HL-60/S4 treated with phorbol 12-myristate 13-acetate at 8.2 ng/mL for 4 days and 3 days (cell line): Measurements from ENCODE around the gene KRTAP10-10.
"Not testable (repeated sequence)": the region's sequence is repeated elsewhere in the genome, so short reads cannot be mapped to it uniquely, and the experiment has no call there.

ENCODE experiments used
- in situ Hi-C: fragments of 300-500 bp; cut with MboI; formaldehyde crosslinking; loops from 2 replicates; pipeline ENCODE4 v1.15.0; 2022; ENCODE audit warnings: low sequenced_read_pairs

KRTAP10-10 gene

DNA sequence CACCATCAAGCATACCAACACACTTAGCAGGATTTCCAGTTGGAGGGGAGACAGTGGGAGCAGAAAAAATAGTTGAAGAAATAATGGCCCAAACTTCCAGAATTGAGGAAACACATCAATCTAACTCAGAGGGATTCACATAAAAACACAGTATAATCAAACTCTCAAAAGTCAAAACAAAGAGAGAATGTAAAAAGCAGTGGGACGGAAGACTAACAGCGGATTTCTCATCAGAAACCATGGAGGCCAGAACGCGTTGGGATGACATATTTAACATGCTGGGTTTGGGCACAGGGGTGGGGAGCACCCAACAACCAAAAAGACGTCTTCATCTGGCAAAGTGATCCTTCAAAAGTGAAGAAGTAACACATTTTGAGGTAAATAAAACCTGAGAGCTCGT is 17.3 kb upstream of the KRTAP10-10 start:
- in situ Hi-C loops: no loop called here

DNA sequence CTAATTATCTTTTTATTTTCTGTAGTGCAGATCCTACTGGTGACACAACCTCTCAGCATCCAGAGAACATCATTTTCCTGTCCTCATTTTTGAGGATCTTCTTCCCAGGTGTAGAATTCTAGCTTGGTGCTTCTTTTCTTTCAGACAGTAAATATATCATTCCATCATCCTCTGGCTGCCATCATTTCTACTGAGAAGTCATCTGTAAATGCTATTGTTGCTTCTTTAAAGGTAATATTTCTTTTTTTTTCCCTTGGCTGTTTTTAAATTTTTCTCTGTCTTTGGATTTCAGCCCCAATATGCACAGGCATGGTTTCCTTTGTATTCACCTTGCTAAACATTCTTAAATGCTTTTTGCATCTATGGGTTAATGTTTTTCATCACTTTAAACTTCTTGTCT is 13.6 kb upstream of the KRTAP10-10 start:
- in situ Hi-C loops: no loop called here

DNA sequence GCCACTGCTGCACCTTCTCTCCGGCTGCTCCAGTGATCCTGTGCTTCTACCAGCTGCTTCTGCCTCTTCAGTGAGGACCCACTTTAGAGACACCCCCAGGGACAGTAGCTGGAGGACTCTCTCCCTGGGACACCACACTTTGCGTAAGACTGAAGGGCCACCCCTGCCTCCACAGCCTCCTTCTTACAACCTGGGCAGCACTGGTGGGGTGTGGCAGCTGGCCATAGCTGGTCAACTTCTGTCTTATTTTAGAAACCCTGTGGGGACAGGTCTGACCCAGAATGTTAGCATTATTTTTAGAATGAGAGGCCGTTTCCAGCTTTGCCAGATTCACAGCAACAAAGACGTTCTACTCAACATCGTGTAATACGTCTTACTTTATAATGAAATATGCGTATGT is 11.4 kb upstream of the KRTAP10-10 start:
- in situ Hi-C loops: no loop called here

DNA sequence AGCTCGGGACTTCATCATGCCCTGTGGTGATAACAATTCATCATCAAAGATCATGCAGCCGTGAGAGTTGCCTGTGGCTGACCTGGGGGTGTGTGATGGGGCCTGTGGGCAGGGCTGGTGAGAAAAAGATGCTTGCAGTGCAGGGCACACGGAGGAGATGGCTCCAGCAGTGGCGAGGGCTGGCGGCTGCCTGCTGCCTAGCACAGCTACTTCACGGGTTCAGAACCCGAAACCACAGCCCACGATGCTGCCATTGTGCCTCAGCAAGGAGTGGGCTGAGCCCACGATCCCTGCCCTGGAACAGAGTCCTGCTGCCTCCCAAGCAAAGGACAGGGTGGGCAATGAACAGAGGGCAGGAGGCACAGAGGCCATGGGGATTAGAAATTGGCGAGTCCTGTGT is 10.9 kb upstream of the KRTAP10-10 start:
- in situ Hi-C loops: no loop called here

DNA sequence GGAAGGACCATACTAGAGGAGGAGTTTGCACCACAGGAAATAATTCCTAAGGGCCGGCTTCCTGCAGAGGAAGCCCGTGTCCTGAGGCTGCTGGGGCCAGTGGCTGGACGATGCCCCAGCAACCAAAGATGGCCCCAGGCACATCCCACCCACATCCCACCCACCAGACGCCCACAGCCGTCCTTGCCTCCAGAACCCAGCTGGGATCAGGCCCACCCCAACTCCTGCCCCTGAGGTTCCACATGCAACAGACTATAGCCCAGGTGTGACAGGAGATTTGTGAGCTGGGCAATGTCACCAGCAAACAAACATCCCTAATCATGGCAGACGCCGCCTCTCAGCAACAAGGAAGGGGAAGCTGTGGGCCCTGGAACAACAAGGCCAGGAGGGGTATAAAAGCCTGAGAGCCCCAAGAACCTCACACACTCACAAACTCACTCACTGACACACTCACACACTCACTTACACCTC is 10.4 kb upstream of the KRTAP10-10 start, which contains the start of gene KRTAP10-9:
Gene KRTAP10-9, plus strand, starts transcription at position 421 of the 471 bp plus-strand sequence. CDS start 79 bp downstream, outside the sequence.
- in situ Hi-C loops: no loop called here

DNA sequence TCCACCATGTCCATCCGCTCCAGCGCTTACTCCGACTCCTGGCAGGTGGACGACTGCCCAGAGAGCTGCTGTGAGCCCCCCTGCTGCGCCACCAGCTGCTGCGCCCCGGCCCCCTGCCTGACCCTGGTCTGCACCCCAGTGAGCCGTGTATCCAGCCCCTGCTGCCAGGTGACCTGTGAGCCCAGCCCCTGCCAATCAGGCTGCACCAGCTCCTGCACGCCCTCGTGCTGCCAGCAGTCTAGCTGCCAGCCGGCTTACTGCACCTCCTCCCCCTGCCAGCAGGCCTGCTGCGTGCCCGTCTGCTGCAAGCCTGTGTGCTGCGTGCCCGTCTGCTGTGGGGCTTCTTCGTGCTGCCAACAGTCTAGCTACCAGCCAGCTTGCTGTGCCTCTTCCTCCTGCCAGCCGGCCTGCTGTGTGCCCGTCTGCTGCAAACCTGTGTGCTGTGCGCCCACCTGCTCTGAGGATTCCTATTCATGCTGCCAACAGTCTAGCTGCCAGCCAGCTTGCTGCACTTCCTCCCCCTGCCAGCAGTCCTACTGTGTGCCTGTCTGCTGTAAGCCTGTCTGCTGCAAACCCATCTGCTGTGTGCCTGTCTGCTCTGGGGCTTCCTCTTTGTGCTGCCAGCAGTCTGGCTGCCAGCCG is 9.9 kb upstream of the KRTAP10-10 start:
- in situ Hi-C loops: not testable (repeated sequence)

DNA sequence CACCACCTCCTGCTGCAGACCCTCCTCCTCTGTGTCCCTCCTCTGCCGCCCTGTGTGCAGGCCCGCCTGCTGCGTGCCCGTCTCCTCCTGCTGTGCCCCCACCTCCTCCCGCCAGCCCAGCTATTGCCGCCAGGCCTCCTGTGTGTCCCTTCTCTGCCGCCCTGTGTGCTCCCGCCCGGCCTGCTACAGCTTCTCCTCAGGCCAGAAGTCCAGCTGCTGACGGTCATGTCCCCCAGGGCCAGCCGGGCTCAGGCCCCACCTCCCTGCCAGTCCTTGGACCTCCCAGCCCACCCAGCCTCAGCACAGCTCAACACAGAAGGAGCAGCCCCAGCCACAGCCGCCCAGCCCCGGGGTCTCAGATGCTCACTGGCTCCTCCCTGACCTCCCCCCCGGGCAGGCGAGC is 9.3 kb upstream of the KRTAP10-10 start:
- in situ Hi-C loops: not testable (repeated sequence)

DNA sequence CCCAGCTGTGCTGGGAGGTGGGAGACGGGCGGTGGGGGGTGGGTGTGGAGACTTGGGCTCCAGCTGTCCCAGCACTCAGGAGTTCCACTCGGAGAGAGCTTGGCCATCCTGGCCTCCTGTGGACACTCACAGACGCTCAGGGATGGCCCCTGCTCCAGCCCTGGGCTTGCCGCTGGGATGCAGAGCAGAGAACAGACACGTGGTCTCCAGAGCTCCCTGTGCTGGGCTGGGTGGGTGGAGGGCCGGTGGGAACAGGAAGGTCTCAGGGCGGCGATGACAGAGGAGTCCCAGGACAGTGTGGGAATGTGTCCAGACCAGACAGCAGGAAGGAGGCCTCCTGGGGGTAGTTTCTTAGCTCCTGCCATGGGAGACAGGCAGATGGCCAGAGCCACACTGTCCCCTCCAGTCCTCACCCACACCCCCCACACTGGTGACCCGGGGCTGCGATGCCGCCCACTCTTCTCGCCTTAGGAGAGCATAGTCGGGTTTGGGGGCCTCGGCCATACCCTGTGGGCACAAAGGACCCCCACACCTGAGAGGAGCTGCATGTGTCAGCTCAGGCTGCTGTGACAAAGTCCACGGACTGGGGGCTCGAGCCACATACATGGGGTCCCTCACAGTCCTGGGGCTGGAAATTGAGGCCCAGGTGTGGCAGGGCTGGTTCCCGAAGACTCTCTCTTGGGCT is 8.3 kb upstream of the KRTAP10-10 start:
- in situ Hi-C loops: no loop called here

DNA sequence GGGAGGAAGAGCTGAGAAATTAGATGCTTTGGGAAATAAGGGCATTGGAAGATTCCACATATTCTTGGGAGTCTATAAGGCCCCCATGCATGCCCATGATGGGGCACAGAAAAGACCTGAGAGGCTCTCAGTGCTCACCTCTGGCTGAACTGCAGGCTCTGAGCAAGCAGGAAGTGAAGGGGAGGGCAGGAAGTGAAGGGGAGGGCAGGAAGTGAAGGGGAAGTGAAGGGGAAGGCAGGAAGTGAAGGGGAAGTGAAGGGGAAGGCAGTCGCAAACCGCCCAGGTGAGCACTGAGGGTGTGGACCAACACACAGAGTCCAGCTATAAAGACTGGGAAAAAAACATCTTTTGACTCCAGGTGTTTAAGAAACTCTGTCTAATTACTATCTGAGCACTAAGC is 6.7 kb upstream of the KRTAP10-10 start:
- in situ Hi-C loops: no loop called here

DNA sequence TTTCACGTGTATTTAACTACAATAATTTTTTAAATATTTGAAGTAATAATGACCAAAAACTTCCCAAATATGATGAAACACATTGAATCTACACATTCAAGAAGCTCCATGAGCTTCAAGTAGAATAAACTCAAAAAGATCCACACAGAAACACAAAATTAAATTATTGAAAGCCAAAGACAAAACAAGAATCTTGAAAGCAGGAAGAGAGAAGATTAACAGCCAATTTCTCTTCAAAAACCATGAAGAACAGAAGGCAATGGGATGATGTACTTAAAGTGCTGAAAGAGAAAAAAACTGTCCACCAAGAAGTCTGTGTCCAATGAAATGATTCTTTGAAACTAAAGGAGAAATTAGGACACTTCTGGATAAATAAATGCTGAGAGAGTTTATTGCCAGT is 5.1 kb upstream of the KRTAP10-10 start:
- in situ Hi-C loops: no loop called here

DNA sequence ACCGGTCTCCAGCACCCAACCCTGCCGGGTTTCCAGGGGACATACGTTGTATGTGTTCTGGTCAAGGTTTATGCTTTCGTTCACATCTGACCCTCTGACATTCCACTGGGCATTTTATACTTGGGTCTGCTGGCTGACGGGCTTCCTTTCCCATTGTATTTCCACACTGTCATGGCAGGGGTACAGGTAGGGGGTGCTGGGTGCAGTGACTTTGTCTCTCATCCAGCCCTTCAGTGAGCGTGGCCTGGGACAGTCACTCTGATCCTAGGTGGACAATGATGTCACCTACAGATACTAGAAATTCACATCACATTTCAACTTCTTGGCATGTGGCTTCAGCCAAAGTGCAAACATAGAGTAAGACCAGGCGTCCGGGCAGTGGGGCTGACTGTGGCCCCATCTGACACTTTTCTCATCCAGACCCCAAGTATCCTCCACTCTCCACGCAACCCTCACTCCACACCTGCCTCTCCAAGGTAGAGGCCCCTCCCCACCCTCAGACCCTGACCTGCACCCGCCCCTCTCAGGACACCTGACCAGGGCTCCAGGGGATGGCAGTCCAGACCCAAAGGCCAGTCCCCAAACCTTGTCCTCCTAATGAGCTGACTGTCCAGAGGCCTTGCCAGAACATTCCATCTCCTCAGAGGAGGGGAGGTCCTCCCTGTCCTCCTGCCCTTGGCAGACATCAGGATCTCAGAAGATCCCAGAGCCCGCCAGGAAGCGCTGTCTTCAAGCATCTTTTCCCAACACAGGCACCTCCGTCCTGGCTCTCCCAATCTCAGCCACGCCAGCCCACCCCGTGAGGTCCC is 743 bp upstream of the KRTAP10-10 start:
- in situ Hi-C loops: no loop called here

DNA sequence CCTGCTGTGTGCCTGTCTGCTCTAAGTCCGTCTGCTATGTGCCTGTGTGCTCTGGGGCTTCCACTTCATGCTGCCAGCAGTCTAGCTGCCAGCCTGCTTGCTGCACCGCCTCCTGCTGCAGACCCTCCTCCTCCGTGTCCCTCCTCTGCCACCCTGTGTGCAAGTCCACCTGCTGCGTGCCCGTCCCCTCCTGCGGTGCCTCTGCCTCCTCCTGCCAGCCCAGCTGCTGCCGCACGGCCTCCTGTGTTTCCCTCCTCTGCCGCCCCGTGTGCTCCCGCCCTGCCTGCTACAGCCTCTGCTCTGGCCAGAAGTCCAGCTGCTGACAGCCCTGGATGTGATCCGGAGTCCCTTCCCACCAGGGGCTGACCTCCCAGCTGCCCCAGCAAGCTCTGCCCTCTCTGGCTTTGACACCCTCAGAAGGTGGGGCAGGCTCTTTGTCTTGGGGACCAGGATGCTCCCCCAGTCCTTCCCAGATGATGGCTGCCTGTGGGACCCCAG is 744 bp downstream of the KRTAP10-10 start:
- in situ Hi-C loops: not testable (repeated sequence)

DNA sequence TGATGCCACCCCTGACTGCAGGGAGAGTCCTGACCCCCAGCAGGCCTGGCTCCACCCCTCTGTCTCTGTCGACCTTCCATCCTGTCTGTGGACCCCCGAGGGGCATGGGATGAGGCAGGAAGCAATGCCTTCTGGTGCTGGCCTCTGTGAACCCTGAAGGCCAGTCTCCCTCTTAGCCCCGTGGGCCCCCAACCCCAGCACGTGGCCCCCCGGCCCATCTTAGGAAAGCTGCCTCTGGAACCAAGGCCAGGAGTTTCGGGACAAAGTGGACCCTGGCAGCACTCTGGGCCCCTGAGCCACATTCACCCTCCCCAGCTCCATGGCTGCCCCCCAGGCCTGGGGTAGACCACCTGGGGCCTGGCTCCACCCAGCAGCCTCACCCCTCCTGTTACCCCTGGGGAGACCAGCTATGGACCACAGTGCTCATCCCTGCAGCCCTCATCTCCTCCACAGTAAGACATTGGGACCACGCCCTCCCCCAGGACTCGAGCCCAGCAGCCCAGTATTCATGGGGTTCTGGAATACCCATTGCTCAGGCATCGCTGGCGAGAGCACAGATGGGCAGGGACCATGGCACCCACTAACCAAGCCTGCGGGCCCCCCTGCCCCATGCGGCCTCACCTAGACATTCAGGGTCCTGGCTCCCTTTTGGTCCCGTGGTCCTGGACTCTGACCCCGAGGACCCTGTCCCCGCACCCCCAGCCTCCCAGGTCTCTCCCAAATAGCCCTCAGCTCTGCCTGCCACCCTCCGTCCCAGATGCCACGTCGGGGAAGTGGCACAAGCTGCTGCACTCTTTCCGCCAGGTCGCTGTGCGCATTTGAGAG is 1.6 kb downstream of the KRTAP10-10 start:
- in situ Hi-C loops: not testable (repeated sequence)

DNA sequence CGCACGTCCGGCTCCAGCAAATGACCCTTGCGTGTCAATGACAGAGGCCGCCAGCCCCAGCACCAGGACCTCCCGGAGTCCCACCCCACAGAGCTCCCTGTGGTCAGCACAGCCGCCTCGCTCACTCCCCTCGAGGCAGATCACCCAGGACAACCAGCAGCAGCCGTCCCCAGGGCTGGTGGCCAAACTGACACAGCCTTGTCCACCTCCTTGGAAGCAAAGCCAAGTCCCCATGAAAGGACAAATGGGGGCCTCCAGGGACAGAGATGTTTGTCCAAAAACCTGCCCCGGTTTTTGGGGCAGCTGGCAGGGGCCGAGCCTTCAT is 2.1 kb downstream of the KRTAP10-10 start:
- in situ Hi-C loops: no loop called here

DNA sequence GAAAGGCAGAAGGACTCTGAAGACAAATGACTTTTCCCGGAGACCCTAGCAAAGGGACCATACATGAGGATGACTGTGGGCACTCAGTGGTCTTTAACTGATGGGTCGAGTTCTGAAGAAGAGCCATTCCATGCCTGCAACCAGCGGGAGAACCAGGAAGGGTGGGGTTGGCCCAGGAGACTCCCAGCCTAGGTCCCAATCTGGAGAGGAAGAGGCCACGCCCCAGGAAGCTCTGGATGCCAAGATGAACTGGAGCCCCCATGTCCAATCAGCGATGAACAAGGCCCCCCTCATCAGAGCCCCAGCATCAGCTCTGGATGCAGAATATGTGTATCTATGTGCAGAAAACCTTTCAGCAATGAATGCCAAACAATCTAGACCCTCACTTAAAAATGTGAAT is 3.6 kb downstream of the KRTAP10-10 start:
- in situ Hi-C loops: no loop called here

DNA sequence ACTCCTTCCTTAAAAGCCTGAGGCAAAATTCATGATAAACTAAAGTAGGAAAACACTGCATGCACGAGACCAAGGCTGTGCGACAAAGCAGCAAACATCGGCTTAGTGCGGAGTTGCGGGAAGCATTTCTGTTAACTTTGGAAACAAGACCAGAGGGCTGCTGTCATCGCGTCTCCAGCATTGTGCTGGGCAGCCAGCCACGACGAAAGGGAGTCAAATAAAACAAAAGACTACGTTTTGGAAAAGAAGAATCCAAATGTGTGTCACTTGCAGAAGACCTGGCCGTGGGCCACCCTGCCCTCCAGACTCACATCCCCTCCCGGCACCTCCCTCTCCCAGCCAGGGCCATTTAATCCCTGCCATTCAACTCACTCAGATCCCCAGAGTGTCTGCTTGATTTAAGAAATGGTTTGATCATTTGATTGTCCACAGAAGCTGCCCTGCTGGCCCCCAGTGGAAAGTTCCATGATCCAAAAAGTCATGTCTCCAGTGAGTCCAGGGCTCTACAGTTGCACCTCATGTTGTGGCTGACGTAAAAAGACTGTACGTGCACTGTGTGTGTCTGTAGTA is 6.7 kb downstream of the KRTAP10-10 start:
- in situ Hi-C loops: no loop called here

DNA sequence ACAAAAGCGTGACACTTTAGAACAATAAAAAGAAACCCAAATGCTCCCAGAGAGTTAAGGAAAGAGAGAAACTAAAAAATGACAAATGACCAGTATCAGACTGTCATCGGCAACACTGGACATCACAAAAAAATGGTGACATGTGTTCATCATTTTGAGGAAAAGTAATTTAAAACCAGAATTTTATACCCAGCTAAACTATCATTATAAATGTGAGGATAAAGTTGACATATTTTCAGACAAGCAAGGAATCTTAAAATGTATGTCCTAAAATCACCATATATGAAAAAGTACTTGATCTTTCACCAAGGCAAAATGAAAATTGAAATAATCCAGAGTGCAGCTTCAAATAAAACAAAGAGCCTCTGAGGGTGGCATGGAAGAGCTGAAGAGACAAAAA is 7.7 kb downstream of the KRTAP10-10 start:
- in situ Hi-C loops: no loop called here

DNA sequence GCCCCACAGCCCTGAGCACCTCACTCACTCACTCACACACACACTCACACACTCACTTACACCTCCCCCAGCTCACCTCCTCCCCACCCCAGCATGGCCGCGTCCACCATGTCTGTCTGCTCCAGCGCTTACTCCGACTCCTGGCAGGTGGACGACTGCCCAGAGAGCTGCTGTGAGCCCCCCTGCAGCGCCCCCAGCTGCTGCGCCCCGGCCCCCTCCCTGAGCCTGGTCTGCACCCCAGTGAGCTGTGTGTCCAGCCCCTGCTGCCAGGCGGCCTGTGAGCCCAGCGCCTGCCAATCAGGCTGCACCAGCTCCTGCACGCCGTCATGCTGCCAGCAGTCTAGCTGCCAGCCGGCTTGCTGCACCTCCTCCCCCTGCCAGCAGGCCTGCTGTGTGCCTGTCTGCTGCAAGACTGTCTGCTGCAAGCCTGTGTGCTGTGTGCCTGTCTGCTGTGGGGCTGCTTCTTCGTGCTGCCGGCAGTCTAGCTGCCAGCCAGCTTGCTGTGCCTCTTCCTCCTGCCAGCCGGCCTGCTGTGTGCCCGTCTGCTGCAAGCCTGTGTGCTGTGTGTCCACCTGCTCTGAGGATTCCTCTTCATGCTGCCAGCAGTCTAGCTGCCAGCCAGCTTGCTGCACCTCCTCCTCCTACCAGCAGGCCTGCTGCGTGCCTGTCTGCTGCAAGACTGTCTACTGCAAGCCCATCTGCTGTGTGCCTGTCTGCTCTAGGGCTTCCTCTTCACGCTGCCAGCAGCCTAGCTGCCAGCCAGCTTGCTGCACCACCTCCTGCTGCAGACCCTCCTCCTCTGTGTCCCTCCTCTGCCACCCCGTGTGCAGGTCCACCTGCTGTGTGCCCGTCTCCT is 9.4 kb downstream of the KRTAP10-10 start, which contains the start of gene KRTAP10-11:
Gene KRTAP10-11, plus strand, starts transcription at position 49 of the 856 bp plus-strand sequence. Its CDS starts 45 bp downstream, at position 94.
- in situ Hi-C loops: not testable (repeated sequence)

DNA sequence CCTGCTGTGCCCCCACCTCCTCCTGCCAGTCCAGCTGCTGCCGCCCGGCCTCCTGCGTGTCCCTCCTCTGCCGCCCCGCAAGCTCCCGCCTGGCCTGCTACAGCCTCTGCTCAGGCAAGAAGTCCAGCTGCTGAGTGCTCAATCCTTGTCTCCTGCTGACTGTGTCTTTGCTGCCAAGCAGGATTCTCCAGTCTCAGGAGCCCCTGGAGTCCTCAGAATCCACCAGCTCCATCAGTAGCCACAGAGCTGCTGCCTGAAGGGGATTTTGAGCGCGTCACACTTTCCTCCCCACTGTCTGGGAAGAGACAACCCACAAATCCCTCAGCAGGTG is 10.0 kb downstream of the KRTAP10-10 start:
- in situ Hi-C loops: no loop called here
